ENCODE measurements around the gene GINS2. TPM values are rescaled to one million over a fixed set of nuclear protein-coding genes. Genes with fewer than 3 reads are reported as not detected.

Gene GINS2
- total RNA-seq, 1 donor from 2014 or later: 0.81 TPM

DNA sequence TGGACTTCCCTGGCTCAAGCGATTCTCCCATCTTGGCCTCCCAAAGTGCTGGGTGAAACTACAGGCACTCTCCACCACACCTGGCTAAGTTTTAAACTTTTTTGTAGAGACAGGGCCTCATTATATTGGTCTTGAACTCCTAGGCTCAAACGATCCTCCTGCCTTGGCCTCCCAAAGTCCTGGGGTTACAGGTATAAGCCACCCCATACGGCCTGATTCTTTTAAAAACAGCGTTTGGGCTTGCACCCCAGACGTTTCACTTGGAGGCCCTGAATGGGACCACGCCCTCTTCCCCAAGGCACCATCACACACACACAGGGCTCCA, 29.4 kb upstream of the GINS2 start:
- DNase-seq (no peak), ATAC-seq (ENCODE audit: poor library complexity) (no peak)
- intact Hi-C loops (cut with DNase I): loop anchor here (10.0 kb wide), 2 partner anchors 63 to 443 kb away; no protein-coding TSS in a partner anchor

DNA sequence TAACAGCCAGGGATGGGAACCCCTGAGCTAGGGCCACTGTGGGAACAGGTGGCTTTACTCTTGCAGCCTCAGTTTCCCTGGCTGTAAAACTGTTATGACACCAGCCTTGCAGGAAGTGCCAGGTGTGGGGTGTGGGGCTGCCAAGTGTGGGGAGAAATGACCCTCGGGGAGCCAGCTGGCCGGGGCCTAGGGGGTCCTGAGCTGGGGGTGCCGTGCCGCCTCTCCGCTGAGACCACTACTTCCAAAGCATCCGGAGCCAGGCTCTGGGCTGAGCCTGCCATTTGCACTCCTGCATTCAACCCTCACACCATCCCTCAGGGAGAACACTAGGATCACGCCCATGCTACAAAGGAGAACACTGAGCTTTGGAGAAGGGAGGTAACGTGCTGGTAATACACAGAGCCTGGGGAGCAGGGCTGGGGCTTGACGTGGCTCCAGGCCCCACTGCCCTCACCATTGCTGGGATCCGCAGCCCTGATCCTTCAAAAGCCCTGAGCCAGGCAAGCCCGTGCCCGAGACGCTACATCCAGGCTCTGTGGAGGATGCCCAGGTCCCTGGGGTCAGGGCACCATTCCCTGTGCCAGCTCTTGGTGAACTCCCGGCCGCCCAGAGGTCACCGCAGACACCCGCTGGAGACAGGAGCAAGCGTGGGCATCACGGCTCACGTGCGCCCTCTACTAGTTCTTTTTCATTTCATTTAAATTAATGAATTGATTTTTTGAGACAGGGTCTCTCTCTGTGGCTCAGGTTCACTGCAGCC, 28.8 kb upstream of the GINS2 start:
- peak; percentile 82 for ATAC-seq (ENCODE audit: poor library complexity)
- intact Hi-C loops (cut with DNase I): loop anchor here (10.0 kb wide), 2 partner anchors 63 to 443 kb away; no protein-coding TSS in a partner anchor

GRCh38 chr16:85716680-85717038, 27.9 kb upstream of the GINS2 start:
- intact Hi-C loops (cut with DNase I): loop anchor here (10.0 kb wide), 2 partner anchors 62 to 442 kb away; no protein-coding TSS in a partner anchor
- ATAC-seq (ENCODE audit: poor library complexity): no peak
- no peak for DNase-seq

More for the DNA sequence above, 28.8 kb upstream of the GINS2 start:
- peak; percentile 78 for DNase-seq

DNA sequence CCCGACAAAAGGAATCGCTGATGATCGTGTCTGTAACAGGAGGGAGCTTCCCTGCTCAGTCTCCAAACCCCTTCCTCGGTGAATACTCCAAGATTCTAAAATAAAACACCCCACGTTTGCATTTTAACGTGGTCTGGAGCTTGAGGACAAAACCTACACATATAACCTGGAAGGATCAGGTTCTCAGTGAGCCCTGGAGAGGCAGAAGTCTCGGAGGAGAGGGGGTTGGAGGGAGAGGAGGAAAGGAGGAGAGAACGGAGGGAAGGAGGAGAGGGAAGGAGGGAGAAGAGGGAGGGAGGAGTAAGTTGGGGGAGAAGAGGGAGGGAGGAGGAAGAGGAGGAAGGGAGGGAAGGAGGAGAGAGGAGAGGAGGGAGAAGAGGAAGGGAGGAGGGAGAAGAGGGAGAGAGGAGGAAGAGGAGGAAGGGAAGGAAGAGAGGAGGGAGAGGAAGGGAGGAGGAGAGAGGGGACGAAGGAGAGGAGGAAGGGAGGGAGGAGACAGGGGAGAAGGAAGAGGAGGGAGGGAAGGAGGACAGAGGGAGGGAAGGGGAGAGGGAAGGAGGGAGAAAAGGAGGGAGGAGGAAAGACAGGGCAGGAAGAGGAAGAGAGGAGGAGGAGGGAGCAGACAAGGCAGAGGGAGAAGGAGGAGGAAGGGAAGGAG, 27.4 kb upstream of the GINS2 start:
- no peak for DNase-seq
- intact Hi-C loops (cut with DNase I): loop anchor here (10.0 kb wide), 2 partner anchors 61 to 441 kb away; no protein-coding TSS in a partner anchor
- no peak for ATAC-seq (ENCODE audit: poor library complexity)

- intact Hi-C loops (cut with DNase I): loop anchor here (10.0 kb wide), 2 partner anchors 61 to 441 kb away; no protein-coding TSS in a partner anchor
- DNase-seq (no peak), ATAC-seq (ENCODE audit: poor library complexity) (no peak)
Observed at GRCh38 chr16:85715169-85716021, 26.6 kb upstream of the GINS2 start.

- intact Hi-C loops (cut with DNase I): loop anchor here (10.0 kb wide), 2 partner anchors 58 to 438 kb away; no protein-coding TSS in a partner anchor
- DNase-seq (no peak), ATAC-seq (ENCODE audit: poor library complexity) (no peak)
Observed at GRCh38 chr16:85712801-85713200, 24.0 kb upstream of the GINS2 start.

- intact Hi-C loops (cut with DNase I): loop anchor here (10.0 kb wide), 2 partner anchors 57 to 437 kb away; no protein-coding TSS in a partner anchor
- ATAC-seq (ENCODE audit: poor library complexity): no peak
- no peak for DNase-seq
Observed at GRCh38 chr16:85711982-85712587, 23.3 kb upstream of the GINS2 start.

- intact Hi-C loops (cut with DNase I): loop anchor here (10.0 kb wide), 2 partner anchors 56 to 436 kb away; no protein-coding TSS in a partner anchor
- ATAC-seq (ENCODE audit: poor library complexity): no peak
- no peak for DNase-seq
Observed at GRCh38 chr16:85710732-85711131, 22.0 kb upstream of the GINS2 start.

DNA sequence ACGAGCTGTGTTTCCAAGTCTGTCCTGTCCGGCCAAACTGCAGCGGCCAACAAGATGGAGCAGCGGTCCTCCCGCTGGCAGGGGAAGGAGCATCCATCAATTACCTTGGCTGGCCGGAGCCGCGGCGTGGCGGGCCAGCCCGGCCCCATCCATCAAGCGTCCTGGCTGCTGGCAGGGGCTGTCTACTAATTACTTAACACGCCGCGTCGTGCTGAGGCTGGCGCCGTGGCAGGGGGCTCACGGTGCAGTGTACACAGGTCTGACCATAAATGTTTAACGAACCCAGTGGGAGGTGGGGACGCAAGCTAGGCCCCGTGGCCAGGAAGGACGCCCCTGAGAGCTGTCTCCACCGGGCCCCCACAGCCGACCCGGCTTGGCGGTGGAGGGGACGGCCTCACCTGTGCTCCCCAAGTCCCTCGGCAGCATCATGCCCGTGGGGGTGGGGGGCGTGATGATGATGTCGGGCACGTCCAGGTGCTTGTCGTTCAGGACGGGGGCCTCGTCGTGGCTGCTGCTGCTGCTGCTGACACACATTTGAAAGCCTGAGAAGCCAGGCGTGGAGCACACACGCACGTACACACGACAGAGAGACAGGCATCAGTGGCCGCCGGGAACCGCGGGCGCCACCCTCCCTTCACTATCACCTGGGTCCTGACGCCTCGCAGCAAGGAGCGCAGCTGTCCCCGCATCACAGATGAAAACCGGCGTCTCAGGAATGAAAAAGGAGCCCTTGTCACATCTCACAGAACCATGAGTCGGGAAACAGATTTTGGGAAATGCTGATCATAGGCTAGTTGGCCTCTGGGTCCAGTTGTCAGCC, 21.2 kb upstream of the GINS2 start:
- intact Hi-C loops (cut with DNase I): loop anchor here (10.0 kb wide), 2 partner anchors 55 to 435 kb away; no protein-coding TSS in a partner anchor
- no peak for DNase-seq
- no peak for ATAC-seq (ENCODE audit: poor library complexity)

DNA sequence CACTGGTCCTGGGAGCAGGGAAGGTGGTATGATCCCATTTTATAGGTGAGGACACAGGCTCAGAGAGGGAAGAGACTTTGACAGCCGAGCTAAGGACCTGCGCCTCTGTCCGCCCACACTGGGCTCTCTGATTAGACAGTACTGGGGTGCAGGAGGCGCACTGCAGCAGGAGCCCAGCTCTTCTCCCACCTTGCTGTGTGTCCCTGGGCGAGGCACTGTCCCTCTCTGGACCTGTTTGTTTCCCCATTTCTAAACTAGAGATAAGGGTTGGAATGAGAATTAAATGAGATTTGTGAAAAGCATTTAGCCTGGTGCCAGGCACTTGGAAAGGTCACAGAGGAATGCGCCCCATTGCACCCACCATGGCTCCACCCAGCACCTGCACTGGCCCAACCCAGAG, 19.6 kb upstream of the GINS2 start:
- DNase-seq: no peak
- no peak for ATAC-seq (ENCODE audit: poor library complexity)
- intact Hi-C loops (cut with DNase I): no loop called here

- DNase-seq (no peak), ATAC-seq (ENCODE audit: poor library complexity) (no peak)
- intact Hi-C loops (cut with DNase I): no loop called here
Observed at GRCh38 chr16:85707528-85708095, 18.9 kb upstream of the GINS2 start.

- intact Hi-C loops (cut with DNase I): no loop called here
- DNase-seq: no peak
- ATAC-seq (ENCODE audit: poor library complexity): no peak
Observed at GRCh38 chr16:85706449-85707034, 17.8 kb upstream of the GINS2 start.

- intact Hi-C loops (cut with DNase I): no loop called here
- ATAC-seq (ENCODE audit: poor library complexity) (peak; percentile 63), DNase-seq (no peak)
Observed at GRCh38 chr16:85704900-85705846, 16.4 kb upstream of the GINS2 start.

GRCh38 chr16:85704011-85704410, 15.3 kb upstream of the GINS2 start:
- no peak for DNase-seq
- intact Hi-C loops (cut with DNase I): no loop called here
- ATAC-seq (ENCODE audit: poor library complexity): no peak

GRCh38 chr16:85699628-85700027, 10.9 kb upstream of the GINS2 start:
- DNase-seq (peak; percentile 56), ATAC-seq (ENCODE audit: poor library complexity) (peak; percentile 92)
- intact Hi-C loops (cut with DNase I): no loop called here

GRCh38 chr16:85698935-85699558, 10.3 kb upstream of the GINS2 start:
- no peak for DNase-seq
- intact Hi-C loops (cut with DNase I): no loop called here
- peak; percentile 14 for ATAC-seq (ENCODE audit: poor library complexity)

All from Right ventricle myocardium superior (tissue), 1 donor.